Activated T-cell treated with anti-CD3 and anti-CD28 coated beads, Interleukin-2, amount 50 U/mL, for 4 hours (primary cell): ENCODE measurements around the gene DENND4B. TPM values are rescaled to one million over a fixed set of nuclear protein-coding genes. Genes with fewer than 3 reads are reported as not detected.

ENCODE experiments used
- ATAC-seq, 2 donors: fragments of 200-7000 bp; cut with Tn5 transposase; one replicate each; pipeline ENCODE4 v1.10.0; 2021
- DNase-seq: peaks from one replicate; pipeline ENCODE4 v3.0.0-alpha.2; 2020
- H3K27me3 Mint-ChIP-seq: one replicate; pipeline ENCODE4 v1.8.0; 2021; ENCODE audit warnings: low read depth, mixed read lengths
- H3K36me3 Mint-ChIP-seq: one replicate; pipeline ENCODE4 v1.8.0; 2022; ENCODE audit warnings: mixed read lengths; ENCODE audit not compliant: insufficient read depth
- H3K4me1 Mint-ChIP-seq: one replicate; pipeline ENCODE4 v1.8.0; 2021; ENCODE audit warnings: low read depth, mixed read lengths
- H3K4me3 Mint-ChIP-seq: one replicate; pipeline ENCODE4 v1.8.0; 2021; ENCODE audit warnings: mild to moderate bottlenecking, moderate library complexity, mixed read lengths
- H3K9me3 Mint-ChIP-seq: one replicate; pipeline ENCODE4 v1.8.0; 2021; ENCODE audit warnings: mixed read lengths
- total RNA-seq, 3 donors: library from RNA; stranded (reverse); gene quantifications; one replicate each; pipeline ENCODE4 v1.2.1, GENCODE V29; 2021

Gene DENND4B
- total RNA-seq, 3 donors from 2014 or later, result 110 to 117 (median 115) TPM

GRCh38 chr1:153944005-153944826 lies 2.3 kb downstream of the DENND4B start:
- Mint-ChIP-seq H3K27me3 (no peaks in the 10 kb centered on the region), H3K4me3 (peak overlapping the region; percentile 92), H3K9me3 (no peaks in the 10 kb centered on the region), H3K4me1 (peaks cover 33% of the 10 kb centered on the region), H3K36me3 (peaks cover 33% of the 10 kb centered on the region)
- ATAC-seq (no peak), DNase-seq (no peak)

GRCh38 chr1:153942766-153943549 lies 3.6 kb downstream of the DENND4B start:
- Mint-ChIP-seq H3K4me1 (peaks cover 33% of the 10 kb centered on the region), H3K36me3 (peaks cover 32% of the 10 kb centered on the region), H3K27me3 (no peaks in the 10 kb centered on the region), H3K9me3 (no peaks in the 10 kb centered on the region), H3K4me3 (no peak overlapping the region)
- ATAC-seq (no peak), DNase-seq (no peak)

GRCh38 chr1:153941826-153942725 lies 4.4 kb downstream of the DENND4B start:
- Mint-ChIP-seq H3K9me3 (no peaks in the 10 kb centered on the region), H3K4me1 (peaks cover 33% of the 10 kb centered on the region), H3K36me3 (peaks cover 39% of the 10 kb centered on the region), H3K4me3 (no peak overlapping the region), H3K27me3 (no peaks in the 10 kb centered on the region)
- DNase-seq (no peak), ATAC-seq (no peak)

- ATAC-seq, result no peak
- Mint-ChIP-seq H3K4me1 (peaks cover 28% of the 10 kb centered on the region), H3K4me3 (no peak overlapping the region), H3K36me3 (peaks cover 46% of the 10 kb centered on the region), H3K9me3 (no peaks in the 10 kb centered on the region), H3K27me3 (no peaks in the 10 kb centered on the region)
- no peak for DNase-seq
These were observed 5.8 kb downstream of the DENND4B start for GRCh38 chr1:153940756-153941155.

GRCh38 chr1:153939476-153939875 lies 7.0 kb downstream of the DENND4B start:
- H3K36me3 Mint-ChIP-seq, result peaks cover 52% of the 10 kb centered on the region
- no peak for ATAC-seq
- DNase-seq, result no peak
- peaks cover 22% of the 10 kb centered on the region for H3K4me1 Mint-ChIP-seq
- H3K27me3 Mint-ChIP-seq, result no peaks in the 10 kb centered on the region
- no peaks in the 10 kb centered on the region for H3K9me3 Mint-ChIP-seq
- no peak overlapping the region for H3K4me3 Mint-ChIP-seq

GRCh38 chr1:153938996-153939395 lies 7.5 kb downstream of the DENND4B start:
- no peak for ATAC-seq
- no peak for DNase-seq
- Mint-ChIP-seq H3K4me3 (no peak overlapping the region), H3K9me3 (no peaks in the 10 kb centered on the region), H3K27me3 (no peaks in the 10 kb centered on the region), H3K4me1 (peaks cover 17% of the 10 kb centered on the region), H3K36me3 (peaks cover 53% of the 10 kb centered on the region)

GRCh38 chr1:153937331-153937730 lies 9.2 kb downstream of the DENND4B start:
- ATAC-seq, result no peak
- Mint-ChIP-seq H3K27me3 (no peaks in the 10 kb centered on the region), H3K4me3 (no peak overlapping the region), H3K36me3 (peaks cover 46% of the 10 kb centered on the region), H3K4me1 (peaks cover 5% of the 10 kb centered on the region), H3K9me3 (no peaks in the 10 kb centered on the region)
- no peak for DNase-seq

GRCh38 chr1:153936011-153936802 lies 10.3 kb downstream of the DENND4B start:
- Mint-ChIP-seq H3K27me3 (no peaks in the 10 kb centered on the region), H3K9me3 (no peaks in the 10 kb centered on the region), H3K4me1 (peaks cover 2% of the 10 kb centered on the region), H3K4me3 (no peak overlapping the region), H3K36me3 (peaks cover 45% of the 10 kb centered on the region)
- no peak for ATAC-seq
- DNase-seq, result no peak

GRCh38 chr1:153934746-153935145 lies 11.8 kb downstream of the DENND4B start:
- DNase-seq (no peak), ATAC-seq (no peak)
- no peak overlapping the region for H3K4me3 Mint-ChIP-seq
- H3K4me1 Mint-ChIP-seq, result no peaks in the 10 kb centered on the region
- H3K9me3 Mint-ChIP-seq, result no peaks in the 10 kb centered on the region
- H3K36me3 Mint-ChIP-seq, result peaks cover 36% of the 10 kb centered on the region
- H3K27me3 Mint-ChIP-seq, result no peaks in the 10 kb centered on the region

GRCh38 chr1:153933955-153934354 lies 12.6 kb downstream of the DENND4B start:
- no peak for DNase-seq

GRCh38 chr1:153933430-153933829 lies 13.1 kb downstream of the DENND4B start:
- Mint-ChIP-seq H3K4me1 (no peaks in the 10 kb centered on the region), H3K9me3 (no peaks in the 10 kb centered on the region), H3K27me3 (no peaks in the 10 kb centered on the region), H3K4me3 (no peak overlapping the region), H3K36me3 (peaks cover 28% of the 10 kb centered on the region)
- DNase-seq, result no peak
- no peak for ATAC-seq

More at GRCh38 chr1:153933955-153934354, 12.6 kb downstream of the DENND4B start:
- Mint-ChIP-seq H3K9me3 (no peaks in the 10 kb centered on the region), H3K27me3 (no peaks in the 10 kb centered on the region), H3K4me1 (no peaks in the 10 kb centered on the region), H3K36me3 (peaks cover 28% of the 10 kb centered on the region), H3K4me3 (no peak overlapping the region)
- ATAC-seq, result no peak

GRCh38 chr1:153932156-153933131 lies 14.1 kb downstream of the DENND4B start:
- no peak overlapping the region for H3K4me3 Mint-ChIP-seq
- peaks cover 4% of the 10 kb centered on the region for H3K4me1 Mint-ChIP-seq
- no peaks in the 10 kb centered on the region for H3K27me3 Mint-ChIP-seq
- no peaks in the 10 kb centered on the region for H3K9me3 Mint-ChIP-seq
- H3K36me3 Mint-ChIP-seq, result peaks cover 25% of the 10 kb centered on the region
- ATAC-seq (no peak), DNase-seq (no peak)
